Measurements from ENCODE around the gene IPO5. TPM values are rescaled to one million over a fixed set of nuclear protein-coding genes. Genes with fewer than 3 reads are reported as not detected.

Gene IPO5
- total and polyA plus RNA-seq, 12 donors, result 20.1 to 87.2 (median 74.0) TPM

DNA sequence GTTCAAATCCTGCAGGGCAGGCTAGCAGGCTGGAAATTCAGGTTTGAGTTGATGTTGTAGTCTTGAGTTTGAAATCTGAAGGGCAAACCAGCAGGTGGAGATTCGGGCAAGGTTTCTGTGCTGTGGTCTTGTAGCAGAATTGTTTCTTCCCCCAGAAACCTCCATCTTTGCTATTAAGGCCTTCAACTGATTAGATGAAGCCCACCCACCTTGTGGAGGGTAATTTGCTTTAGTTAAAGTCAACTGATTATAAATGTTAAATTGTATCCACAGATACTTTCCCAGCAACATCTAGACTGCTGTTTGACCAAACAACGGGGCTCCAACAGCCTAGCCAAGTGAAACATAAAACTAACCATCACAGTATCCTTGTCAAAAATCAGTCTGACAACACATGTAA lies 9.4 kb downstream of the IPO5 start:
- WGBS, 4 donors, result 74 to 93% (median 89%) methylated on average over 2 of the region's 2 CpGs
- no peak overlapping the region for H3K4me3 ChIP-seq
- H3K36me3 ChIP-seq (replicated peaks in 1 of 2), result no peaks in the 10 kb centered on the region
- no peaks in the 10 kb centered on the region for H3K9me3 ChIP-seq (replicated peaks in 1 of 3)
- DNase-seq, result no peak
- intact Hi-C loops (cut with DNase I), result no loop called here
- H3K27me3 ChIP-seq, result no peaks in the 10 kb centered on the region
- H3K4me1 ChIP-seq (replicated peaks in 1 of 2), result no peaks in the 10 kb centered on the region
- no peak for TF ChIP-seq POLR2A (IDR thresholded peaks at IDR 0.05)
- TF ChIP-seq, protein P1, sequence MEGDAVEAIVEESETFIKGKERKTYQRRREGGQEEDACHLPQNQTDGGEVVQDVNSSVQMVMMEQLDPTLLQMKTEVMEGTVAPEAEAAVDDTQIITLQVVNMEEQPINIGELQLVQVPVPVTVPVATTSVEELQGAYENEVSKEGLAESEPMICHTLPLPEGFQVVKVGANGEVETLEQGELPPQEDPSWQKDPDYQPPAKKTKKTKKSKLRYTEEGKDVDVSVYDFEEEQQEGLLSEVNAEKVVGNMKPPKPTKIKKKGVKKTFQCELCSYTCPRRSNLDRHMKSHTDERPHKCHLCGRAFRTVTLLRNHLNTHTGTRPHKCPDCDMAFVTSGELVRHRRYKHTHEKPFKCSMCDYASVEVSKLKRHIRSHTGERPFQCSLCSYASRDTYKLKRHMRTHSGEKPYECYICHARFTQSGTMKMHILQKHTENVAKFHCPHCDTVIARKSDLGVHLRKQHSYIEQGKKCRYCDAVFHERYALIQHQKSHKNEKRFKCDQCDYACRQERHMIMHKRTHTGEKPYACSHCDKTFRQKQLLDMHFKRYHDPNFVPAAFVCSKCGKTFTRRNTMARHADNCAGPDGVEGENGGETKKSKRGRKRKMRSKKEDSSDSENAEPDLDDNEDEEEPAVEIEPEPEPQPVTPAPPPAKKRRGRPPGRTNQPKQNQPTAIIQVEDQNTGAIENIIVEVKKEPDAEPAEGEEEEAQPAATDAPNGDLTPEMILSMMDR (IDR thresholded peaks at IDR 0.05), result no peak
- no peak overlapping the region for H3K27ac ChIP-seq

DNA sequence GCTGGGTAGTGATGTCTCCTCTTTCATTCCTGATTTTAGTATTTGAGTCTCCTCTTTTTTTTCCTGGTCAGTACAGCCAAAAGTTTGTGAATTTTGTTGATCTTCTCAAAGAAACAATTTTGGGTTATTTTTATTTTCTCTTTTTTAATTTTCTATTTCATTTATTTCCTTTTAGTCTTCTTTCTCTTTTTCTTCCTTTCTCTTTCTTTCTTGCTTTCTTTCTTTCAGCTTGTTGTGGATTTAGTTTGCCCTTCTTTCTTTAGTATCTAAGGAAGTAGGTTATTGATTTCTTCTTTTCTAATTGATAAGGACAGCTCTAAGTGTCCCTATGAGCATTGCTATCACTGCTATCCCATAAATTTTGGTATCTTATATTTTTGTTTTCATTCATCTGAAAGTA lies 13.8 kb downstream of the IPO5 start:
- H3K27me3 ChIP-seq, result no peaks in the 10 kb centered on the region
- H3K9me3 ChIP-seq (replicated peaks in 1 of 3), result no peaks in the 10 kb centered on the region
- no peaks in the 10 kb centered on the region for H3K36me3 ChIP-seq (replicated peaks in 1 of 2)
- H3K4me3 ChIP-seq, result no peak overlapping the region
- no peak overlapping the region for H3K27ac ChIP-seq
- no peak for DNase-seq
- TF ChIP-seq, protein P1 (IDR thresholded peaks at IDR 0.05), result no peak
- no peak for TF ChIP-seq POLR2A (IDR thresholded peaks at IDR 0.05)
- intact Hi-C loops (cut with DNase I), result no loop called here
- no peaks in the 10 kb centered on the region for H3K4me1 ChIP-seq (replicated peaks in 1 of 2)

DNA sequence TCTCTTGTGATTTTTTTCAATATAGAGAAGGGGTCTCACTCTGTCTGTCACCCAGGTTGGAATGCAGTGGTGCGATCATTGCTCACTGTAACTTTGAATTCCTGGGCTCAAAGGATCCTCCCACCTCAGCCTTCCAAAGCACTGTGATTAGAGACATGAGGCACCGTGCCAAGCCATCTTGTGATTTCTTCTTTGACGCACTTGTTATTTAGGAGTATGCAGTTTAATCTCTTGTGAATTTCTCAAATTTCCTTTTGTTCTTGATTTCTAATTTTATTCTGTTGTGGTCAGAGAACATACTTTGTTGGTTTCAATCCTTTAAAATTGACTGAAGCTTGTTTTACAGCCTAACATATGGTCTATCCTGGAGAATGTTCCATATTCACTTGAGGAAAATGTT lies 14.5 kb downstream of the IPO5 start:
- WGBS, 4 donors, result 88 to 90% (median 89%) methylated on average over 3 of the region's 3 CpGs
- H3K27ac ChIP-seq, result no peak overlapping the region
- no peak for DNase-seq
- H3K4me1 ChIP-seq (replicated peaks in 1 of 2), result no peaks in the 10 kb centered on the region
- TF ChIP-seq, protein P1 (IDR thresholded peaks at IDR 0.05), result no peak
- no peak for TF ChIP-seq POLR2A (IDR thresholded peaks at IDR 0.05)
- H3K36me3 ChIP-seq (replicated peaks in 1 of 2), result no peaks in the 10 kb centered on the region
- no peaks in the 10 kb centered on the region for H3K9me3 ChIP-seq (replicated peaks in 1 of 3)
- intact Hi-C loops (cut with DNase I), result no loop called here
- no peak overlapping the region for H3K4me3 ChIP-seq
- no peaks in the 10 kb centered on the region for H3K27me3 ChIP-seq

DNA sequence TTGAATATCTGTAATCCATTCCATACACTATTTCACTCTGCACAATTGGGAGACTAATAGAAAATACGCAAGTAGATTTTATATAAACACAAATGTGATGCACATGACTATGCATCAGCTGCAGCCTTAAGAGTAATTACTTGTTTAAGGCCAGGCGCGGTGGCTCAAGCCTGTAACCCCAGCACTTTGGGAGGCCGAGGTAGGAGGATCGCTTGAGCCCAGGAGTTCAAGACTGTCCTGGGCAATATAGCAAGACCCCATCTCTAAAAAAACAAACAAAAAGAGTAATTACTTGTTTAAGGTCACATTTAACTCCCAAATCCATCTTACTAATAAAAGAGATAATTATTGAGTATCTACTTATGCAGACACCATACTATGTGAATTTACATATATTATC lies 18.0 kb downstream of the IPO5 start:
- Histone ChIP-seq H3K27me3 (no peaks in the 10 kb centered on the region), H3K4me3 (no peak overlapping the region), H3K4me1 (replicated peaks in 1 of 2) (peaks cover 6 to 9% of the 10 kb centered on the region in 2 donors), H3K27ac (no peak overlapping the region), H3K36me3 (replicated peaks in 1 of 2) (no peaks in the 10 kb centered on the region), H3K9me3 (replicated peaks in 1 of 3) (no peaks in the 10 kb centered on the region)
- intact Hi-C loops (cut with DNase I), result no loop called here
- TF ChIP-seq, protein P1 (IDR thresholded peaks at IDR 0.05), result no peak
- TF ChIP-seq POLR2A (IDR thresholded peaks at IDR 0.05), result no peak
- 84 to 93% (median 88%) methylated on average over 5 of the region's 5 CpGs for WGBS, 4 donors
- no peak for DNase-seq

All from adrenal gland (tissue), 12 donors.